Measurements from ENCODE around the gene RNF214. TPM values are rescaled to one million over a fixed set of nuclear protein-coding genes. Genes with fewer than 3 reads are reported as not detected.
A peak's percentile ranks its signal among the peaks of the same experiment; 100 is the strongest.
"Not testable (repeated sequence)": the region's sequence is repeated elsewhere in the genome, so short reads cannot be mapped to it uniquely, and the experiment has no call there.

Gene RNF214
- 10 to 100 TPM; 20.3 to 33.5 (median 27.6) TPM for total RNA-seq
- 1 to 10 TPM; 7.3 to 7.7 TPM for polyA plus RNA-seq
- long read RNA-seq, donor 1, transcript RNF214-201 (15 exons, 2,755 nt), result major isoform, 5 of 10 reads
- long read RNA-seq, donor 1, partial matches to known transcripts, result 4 of 10 reads
- long read RNA-seq, donor 1, other reads (novel, unspliced or antisense), result 0 of 10 reads
- long read RNA-seq, donor 2, partial matches to known transcripts, result 2 of 8 reads
- long read RNA-seq, donor 2, other reads (novel, unspliced or antisense), result 3 of 8 reads
- long read RNA-seq, donor 3, partial matches to known transcripts, result 3 of 6 reads
- long read RNA-seq, donor 3, other reads (novel, unspliced or antisense), result 1 of 6 reads

GRCh38 chr11:117232092-117232878, at the start of gene RNF214:
RNF214 (plus strand) TSS chr11:117232671; CDS start chr11:117234273, 1,602 bp downstream.
- intact Hi-C loops (cut with DNase I), result loop anchor here in 4 of 10 donors (2.0 to 10.0 kb wide), 5 partner anchors 83 to 445 kb away; partner anchors contain the start of genes BACE1 (in 3 of the 4) and ZPR1 (in 1 of the 4)
- WGBS, 2 donors, result 0% methylated on average over 55 to 94 of the region's 94 CpGs
- TF ChIP-seq CTCF (IDR thresholded peaks at IDR 0.05), result peak; percentile 78 to 99 (median 94)
- Histone ChIP-seq H3K4me3 (peak within 1 kb of the TSS; percentile 51 to 100 (median 82)), H3K4me1 (peaks cover 8 to 34% (median 30%) of the 10 kb centered on the region in 9 donors), H3K36me3 (peaks cover 0 to 48% (median 28%) of the 10 kb centered on the region in 9 donors), H3K27me3 (no peaks in the 10 kb centered on the region), H3K9me3 (no peaks in the 10 kb centered on the region), H3K27ac (peak within 1 kb of the TSS; percentile 96 to 100 (median 98))
- peak; percentile 81 to 93 (median 88) for ATAC-seq
- DNase-seq, result peak; percentile 79 to 84

GRCh38 chr11:117183178-117183577, 49.3 kb upstream of the RNF214 start:
- WGBS, 2 donors, result 96 to 97% methylated on average over 13 of the region's 13 CpGs

GRCh38 chr11:117183724-117184349, 48.6 kb upstream of the RNF214 start:
- no peak for TF ChIP-seq CTCF (IDR thresholded peaks at IDR 0.05)
- 93% methylated on average over 11 of the region's 11 CpGs for WGBS, 2 donors
- Histone ChIP-seq H3K9me3 (no peaks in the 10 kb centered on the region), H3K4me3 (no peak overlapping the region), H3K27ac (no peak overlapping the region), H3K27me3 (no peaks in the 10 kb centered on the region), H3K36me3 (peaks cover 0 to 73% (median 44%) of the 10 kb centered on the region in 9 donors), H3K4me1 (peaks cover 14 to 36% (median 23%) of the 10 kb centered on the region in 9 donors)
- intact Hi-C loops (cut with DNase I), result loop anchor here in 6 of 10 donors (2.0 to 5.0 kb wide), 4 partner anchors 15 to 43 kb away; partner anchors contain the start of gene TAGLN (in 1 of the 6)
- ATAC-seq (no peak), DNase-seq (no peak)

More at GRCh38 chr11:117183178-117183577, 49.3 kb upstream of the RNF214 start:
- H3K27me3 ChIP-seq, H3K4me3 ChIP-seq, H3K9me3 ChIP-seq, H3K27ac ChIP-seq, ATAC-seq, DNase-seq: not testable (repeated sequence)
- H3K4me1 ChIP-seq, result peaks cover 14 to 34% (median 24%) of the 10 kb centered on the region in 9 donors
- intact Hi-C loops (cut with DNase I), result loop anchor here in 6 of 10 donors (2.0 to 5.0 kb wide), 4 partner anchors 16 to 44 kb away; partner anchors contain the start of gene TAGLN (in 1 of the 6)
- peaks cover 0 to 66% (median 37%) of the 10 kb centered on the region in 9 donors for H3K36me3 ChIP-seq

- 94 to 95% methylated on average over 5 of the region's 5 CpGs for WGBS, 2 donors
- intact Hi-C loops (cut with DNase I), result no loop called here
- no peak for DNase-seq
- no peak for TF ChIP-seq CTCF (IDR thresholded peaks at IDR 0.05)
- H3K9me3 ChIP-seq, result no peaks in the 10 kb centered on the region
- ATAC-seq, result no peak
- H3K27ac ChIP-seq, result peak overlapping the region in 1 of 10 donors; percentile 69
- no peak overlapping the region for H3K4me3 ChIP-seq
- peaks cover 0 to 93% (median 57%) of the 10 kb centered on the region in 9 donors for H3K36me3 ChIP-seq
- H3K27me3 ChIP-seq, result no peaks in the 10 kb centered on the region
- peaks cover 2 to 32% (median 6%) of the 10 kb centered on the region in 9 donors for H3K4me1 ChIP-seq
Observed at GRCh38 chr11:117185736-117186430, 46.6 kb upstream of the RNF214 start.

Data from heart right ventricle (tissue), 16 donors.